IPS DF 4.7 (cell line): ENCODE results near the gene COA6.
"Not testable (repeated sequence)": the region's sequence is repeated elsewhere in the genome, so short reads cannot be mapped to it uniquely, and the experiment has no call there.

ENCODE experiments used
- DNase-seq: peaks from one replicate; pipeline ENCODE4 v3.0.0-alpha.2; 2013; ENCODE audit warnings: low spot score; ENCODE audit errors: extremely low read depth

The COA6 gene

DNA sequence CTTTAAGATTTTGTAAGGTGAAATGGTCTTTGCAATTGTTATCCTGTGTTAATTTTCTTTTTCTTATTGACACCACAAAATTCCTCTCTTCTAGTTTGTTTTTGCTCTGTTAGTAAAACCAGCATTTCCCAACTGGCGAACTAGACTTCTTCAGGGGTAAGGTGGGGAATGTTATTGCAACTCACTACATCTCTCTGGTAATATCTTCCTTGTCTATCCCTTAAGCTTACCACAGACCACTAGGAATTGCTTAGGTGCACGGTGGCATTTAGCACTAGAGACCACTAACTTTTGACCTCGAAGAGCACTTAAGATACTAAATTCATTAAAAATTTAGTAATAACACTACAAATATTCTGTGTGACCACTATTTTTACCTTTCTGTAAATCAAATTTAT is 4.2 kb upstream of the COA6 start:
- DNase-seq: no peak

DNA sequence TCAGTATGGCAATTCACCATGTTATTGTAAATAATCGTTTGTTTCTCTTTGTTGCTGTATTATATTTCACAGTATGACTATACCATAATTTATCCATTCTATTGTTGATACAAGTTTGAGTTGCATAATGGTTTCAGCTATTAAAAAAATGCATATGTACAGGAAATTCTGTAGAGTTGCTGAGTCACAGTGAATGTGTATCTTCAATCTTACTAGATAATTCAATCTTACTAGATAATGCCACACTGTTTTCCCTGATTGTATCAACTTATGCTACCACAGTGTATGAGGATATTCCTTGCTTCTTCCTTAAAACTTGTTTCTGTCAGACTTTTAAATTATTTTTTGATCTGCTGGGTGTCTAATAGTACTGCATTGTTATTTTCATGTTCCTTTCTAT is 3.5 kb upstream of the COA6 start:
- DNase-seq: no peak

DNA sequence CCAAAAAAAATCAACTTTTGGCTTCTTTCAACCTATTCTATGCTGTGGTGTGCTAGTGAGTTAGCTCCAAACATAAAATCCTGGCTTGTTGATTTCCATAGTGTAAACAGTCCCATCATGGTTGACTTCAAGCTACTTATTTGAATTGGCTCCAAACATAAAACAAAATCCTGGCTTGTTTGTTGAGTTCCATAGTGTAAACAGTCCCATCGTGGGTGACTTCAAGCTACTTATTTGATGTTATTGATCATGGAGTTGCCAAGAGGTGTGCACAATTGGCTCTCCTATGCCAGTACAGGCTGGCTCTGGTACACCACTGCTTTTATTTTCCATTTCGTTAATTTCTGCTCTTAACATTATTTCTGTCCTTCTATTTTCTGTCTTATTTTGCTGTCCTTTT is 1.8 kb upstream of the COA6 start:
- no peak for DNase-seq

DNA sequence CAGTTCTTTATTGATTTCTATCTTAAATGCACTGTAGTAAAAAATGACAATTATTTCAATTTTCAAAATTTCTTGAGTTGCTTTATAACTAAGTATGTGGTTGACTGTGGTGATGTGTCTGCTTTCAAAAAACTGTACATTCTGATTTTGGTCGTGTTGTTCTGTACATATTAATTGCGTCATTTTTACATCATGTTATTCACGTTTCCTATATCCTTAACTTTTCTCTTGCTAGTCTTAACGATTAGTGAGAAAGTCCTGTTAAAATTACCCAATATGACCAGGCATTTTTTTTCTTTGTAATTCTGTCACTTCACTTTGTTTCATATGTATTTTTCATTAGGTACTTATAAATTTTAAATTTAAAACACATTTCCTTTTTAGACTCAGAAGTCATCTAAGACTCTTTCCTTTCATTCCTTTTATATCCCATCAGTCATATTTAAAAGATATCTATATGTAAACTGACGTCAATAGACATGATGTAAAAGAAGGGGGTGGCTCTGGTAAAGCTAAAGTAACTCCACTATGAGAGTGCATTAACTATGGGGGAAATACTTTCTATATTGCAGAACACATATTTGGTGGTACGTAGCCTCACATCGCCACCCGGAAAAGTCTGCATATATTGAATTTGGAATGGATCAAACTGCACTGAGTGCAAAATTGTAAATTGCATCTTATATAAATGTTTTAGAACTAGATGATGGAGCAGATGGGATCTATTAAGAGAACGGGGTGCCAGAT is 1.1 kb upstream of the COA6 start:
- no peak for DNase-seq

DNA sequence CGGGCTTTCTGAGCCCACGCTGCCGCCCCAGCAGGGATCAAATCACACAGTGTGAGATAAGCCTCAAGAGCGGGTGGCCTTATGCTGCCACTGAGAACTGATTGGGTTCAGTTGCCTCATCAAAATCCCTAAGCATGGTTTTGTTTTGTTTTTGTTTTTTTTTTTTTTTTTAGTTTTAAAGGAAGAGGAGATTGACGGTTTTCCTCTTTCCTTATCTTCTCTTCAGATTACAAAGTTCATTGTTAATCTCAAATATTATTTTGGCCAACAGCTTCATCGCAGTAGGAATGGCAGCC is 651 bp downstream of the COA6 start:
- no peak for DNase-seq

DNA sequence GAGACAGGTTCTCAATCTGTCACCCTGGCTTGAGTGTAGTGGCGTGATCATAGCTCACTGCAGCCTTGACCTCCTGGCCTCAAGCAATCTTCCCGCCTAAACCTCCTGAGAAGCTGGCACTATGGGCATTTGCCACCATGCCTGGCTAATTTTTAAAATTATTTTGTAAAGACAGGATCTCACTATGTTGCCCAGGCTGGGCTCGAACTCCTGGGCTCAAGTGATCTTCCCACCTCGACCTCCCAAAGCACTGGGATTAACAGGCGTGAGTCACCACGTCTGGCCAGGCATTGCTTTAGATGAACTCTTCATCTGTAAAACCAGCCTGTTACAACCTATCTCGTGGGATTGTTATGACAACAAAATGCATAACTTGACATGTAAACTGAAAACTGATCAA is 2.4 kb downstream of the COA6 start:
- no peak for DNase-seq

DNA sequence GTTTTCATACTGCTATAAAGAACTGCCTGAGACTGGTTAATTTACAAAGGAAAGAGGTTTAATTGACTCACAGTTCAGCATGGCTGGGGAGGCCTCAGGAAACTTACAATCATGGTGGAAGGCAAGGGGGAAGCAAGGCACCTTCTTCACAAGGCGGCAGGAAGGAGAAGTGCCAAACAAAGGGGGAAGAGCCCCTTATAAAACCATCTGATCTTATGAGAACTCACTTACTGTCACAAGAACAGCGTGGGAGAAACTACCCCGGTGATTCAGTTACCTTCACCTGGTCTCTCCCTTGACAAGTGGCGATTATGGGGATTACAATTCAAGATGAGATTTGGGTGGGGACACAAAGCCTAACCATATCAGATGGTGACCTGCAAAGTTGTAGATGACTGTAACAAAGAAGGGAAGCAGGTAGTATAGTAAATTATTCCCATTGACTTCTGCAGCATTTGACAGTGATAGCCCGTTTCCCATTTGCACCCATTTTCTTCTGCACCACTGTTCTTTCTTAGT is 6.4 kb downstream of the COA6 start:
- DNase-seq: not testable (repeated sequence)

DNA sequence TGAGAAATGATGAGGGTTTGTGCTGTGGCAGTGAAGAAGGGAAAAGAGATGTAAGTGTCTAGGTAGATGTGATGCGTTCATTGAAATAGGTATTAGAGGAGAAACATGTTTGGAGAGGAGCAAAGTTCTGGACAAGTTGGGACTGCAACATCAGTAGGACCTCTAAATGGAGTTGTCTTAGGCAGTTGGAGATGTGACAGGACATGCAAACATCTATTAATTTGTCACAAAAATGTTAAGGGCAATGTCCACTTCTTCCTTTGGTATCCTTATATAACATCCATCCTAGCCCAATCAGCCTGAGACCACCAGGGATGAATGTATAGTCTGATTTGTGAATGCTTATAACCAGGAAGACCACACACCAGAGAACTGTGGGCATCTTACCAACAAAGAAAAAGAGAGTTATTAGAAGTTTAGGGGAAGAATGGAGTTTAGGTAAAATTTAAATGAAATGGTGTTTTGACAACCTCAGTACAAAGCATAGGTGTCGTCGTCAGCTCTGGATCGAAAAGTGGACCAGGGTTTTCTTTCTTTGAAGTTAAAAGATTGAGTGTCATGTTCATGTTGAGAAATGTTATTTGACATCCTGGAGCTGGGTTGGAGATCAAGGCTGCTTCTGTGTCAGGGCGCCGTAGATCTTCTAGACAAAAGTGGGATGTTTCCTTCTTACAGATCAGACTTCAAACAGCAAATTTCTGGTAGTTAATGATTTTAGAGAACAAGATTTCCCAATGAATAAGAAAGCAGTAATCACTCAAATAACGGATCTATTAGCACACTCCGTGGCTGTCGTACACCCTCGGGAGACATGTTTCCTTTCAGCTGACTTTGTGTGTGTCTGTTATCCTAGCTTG is 8.7 kb downstream of the COA6 start:
- no peak for DNase-seq

DNA sequence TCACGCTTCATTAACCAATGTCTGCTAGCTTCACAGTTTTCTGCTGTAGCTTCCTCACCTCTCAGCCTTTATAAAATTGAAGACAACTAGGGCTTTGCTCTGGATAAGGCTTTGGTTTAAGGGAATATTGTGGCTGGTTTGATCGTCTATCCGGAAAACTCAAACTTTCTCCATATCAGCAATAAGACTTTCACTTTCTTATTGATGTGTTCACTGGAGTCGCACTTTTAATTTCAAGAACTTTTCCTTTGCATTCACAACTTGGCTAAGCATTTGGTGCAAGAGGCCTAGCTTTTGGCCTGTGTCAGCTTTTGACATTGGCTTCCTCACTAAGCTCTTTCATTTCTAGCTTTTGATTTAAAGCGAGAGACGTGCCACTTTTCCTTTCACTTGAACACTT is 12.9 kb downstream of the COA6 start:
- no peak for DNase-seq

DNA sequence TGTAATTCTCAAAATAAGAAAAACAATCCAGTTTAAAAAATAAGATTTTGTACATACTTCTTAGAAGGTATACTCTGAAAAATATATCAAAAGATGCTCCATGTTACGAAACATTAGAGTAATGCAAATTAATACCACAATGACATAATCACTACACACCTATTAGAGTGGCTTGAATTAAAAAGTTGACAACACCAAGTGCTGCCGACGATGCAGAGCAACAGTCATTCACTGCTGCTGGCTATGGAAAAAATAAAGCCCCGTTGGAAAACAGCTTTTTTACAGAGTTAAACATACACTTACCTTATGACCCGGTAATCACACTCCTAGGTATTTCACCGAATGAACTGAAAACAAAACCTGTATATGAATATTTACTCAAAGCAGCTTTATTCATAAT is 14.8 kb downstream of the COA6 start:
- no peak for DNase-seq

DNA sequence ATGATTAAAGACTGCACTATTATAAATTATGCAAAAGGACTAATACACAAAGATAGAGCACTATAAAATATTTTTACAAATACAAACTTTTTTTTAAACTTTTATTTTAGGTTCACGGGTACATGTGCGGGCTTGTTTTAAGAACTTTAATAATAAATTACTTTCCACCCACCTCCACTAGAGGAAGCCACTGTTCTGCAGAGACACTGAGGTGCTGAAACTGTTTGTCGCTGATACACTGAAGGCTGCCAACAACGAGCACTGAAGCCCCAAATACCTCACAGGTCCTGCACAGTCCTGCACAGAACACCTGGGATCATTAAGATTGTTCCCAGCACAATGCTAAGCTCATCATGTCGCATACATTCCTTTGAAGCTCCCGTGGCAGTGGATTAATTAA is 19.9 kb downstream of the COA6 start:
- DNase-seq: no peak

DNA sequence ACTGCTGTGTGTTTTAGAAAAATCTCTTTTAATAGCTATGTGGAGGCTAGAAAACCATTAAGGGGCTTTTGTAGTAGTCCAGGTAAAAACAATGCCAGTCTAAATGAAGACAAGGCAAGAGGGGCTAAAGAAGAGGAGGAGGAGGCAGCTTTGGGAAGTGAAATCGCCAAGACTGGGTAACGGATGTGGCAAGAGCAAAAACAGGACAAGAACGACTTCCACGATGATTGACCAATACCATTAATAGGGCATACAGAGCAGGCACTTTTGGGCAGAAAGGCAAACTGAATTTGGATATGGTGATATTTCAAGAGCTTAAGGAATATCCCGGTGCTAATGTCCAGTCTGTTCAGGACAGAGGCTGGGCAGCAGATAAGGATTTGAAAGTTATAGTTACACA is 22.0 kb downstream of the COA6 start:
- DNase-seq: no peak

DNA sequence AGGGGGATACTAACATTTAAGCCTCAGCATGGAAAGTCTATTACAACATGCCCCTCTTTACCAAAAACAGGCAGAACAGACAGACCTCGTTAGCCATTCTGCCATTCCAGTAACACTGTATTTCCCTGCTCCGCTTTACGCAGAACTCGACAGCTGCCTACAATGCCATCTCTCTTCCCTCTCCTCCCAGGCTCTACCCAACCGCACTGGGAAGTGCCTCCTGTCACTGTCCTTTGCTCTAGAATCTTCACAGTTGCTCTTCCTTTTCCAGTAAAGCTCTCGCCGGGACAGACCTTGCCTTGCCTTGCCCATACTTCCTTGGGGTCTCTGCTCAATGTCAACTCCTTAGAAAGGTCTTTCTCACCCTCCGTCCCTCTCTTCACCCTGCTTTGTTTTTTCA is 22.8 kb downstream of the COA6 start:
- DNase-seq: no peak

DNA sequence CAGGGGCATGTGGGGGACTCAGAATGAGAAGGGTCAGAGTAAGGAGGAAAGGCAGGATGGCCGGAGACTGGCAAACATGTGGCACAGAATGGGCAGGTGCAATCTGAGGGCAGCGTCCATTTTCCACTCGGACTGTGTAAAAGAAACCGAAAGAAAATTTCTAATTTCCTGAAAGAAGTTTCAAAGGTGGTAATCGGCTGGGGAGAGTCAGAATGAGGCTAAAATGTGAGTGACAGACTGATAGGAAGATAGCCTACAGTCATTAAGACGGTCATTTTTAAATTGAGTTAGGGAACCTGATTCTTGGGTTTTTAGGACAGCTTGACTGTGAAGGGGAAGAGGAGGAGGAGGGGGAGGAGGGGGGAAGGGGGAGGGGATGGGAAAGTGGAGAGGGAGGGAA is 23.6 kb downstream of the COA6 start:
- DNase-seq: no peak

DNA sequence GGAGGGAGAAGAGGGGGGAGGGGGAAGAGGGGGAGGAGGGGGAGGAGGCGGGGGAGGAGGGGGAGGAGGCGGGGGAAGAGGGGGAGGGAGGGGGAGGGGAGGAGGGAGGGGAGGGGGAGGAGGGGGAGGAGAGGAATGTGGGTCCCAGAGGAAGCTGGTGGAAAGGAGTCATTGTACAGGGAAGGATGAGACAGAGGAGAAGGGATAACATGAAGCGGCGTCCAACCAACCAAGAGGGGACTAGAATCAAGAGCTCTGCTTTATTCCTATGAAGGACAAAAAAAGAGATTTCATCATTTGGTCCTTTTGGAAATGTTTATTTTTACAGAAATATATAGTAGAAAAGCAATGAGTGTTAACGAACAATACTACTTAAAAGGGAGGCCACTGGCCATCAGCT is 24.5 kb downstream of the COA6 start:
- no peak for DNase-seq

DNA sequence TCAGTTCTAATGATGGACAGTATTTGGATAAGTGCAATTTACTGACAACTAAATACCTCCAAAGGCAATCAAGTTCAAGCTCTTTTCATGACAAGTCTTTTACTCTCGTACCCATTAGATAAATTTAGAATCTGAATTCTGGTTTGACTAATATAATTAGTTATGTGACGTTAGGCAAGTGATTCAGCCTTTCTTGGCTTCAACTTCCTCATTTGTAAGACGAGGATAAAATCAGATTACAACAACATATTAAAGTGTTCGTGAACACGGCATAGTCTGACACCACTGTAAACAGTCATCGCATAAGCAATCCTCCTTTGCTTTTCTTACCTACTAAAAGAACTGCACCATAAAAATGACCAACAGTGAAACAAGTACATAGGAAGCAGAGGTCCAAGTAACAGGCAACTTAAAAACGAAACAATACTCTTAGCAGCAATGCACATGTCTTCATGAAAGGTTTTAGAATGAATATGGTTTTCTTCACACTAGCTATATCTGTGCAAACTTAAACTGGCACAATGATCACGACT is 25.7 kb downstream of the COA6 start:
- DNase-seq: no peak

DNA sequence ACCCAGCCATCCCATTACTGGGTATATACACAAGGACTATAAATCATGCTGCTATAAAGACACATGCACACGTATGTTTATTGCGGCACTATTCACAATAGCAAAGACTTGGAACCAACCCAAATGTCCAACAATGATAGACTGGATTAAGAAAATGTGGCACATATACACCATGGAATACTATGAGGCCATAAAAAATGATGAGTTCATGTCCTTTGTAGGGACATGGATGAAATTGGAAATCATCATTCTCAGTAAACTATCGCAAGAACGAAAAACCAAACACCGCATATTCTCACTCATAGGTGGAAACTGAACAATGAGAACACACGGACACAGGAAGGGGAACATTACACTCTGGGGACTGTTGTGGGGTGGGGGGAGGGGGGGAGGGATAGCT is 26.3 kb downstream of the COA6 start:
- DNase-seq: not testable (repeated sequence)

DNA sequence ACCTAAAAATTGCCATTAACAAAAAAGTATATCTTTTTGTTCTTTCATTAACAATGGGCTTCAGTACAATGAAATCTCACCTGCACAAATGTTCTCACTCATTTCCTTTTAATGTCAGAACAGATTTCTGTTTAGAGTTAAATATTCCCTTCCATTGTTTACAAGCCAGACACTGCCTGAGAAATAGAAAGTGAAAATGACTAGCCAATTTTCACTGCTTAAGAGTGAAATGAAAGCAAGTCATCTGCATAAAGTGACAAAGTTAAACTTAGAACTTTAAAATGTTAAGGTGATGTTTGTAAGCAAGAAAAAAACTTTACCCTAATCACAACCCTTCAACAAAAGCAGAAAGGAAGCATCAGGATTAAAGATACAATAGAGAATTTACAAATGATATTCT is 27.5 kb downstream of the COA6 start:
- no peak for DNase-seq

DNA sequence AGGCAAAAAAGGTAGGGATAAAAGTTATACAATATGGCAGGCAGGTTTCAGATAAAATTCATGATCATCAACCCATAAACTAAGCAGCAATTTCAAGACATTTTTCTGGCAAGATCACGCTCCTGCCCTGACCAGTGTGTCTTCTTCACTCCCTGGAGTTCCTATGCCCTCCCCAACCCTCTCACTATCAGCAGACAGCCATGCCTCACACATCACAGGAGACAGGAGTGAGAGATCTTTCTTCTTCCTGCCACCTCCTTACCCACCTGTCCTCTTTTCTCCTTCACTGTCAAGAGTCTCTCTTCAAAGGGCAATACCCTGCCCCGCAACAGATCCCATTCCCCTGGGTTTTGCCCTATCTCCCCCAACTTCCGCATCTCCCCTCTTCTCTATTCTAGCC is 28.4 kb downstream of the COA6 start:
- no peak for DNase-seq

DNA sequence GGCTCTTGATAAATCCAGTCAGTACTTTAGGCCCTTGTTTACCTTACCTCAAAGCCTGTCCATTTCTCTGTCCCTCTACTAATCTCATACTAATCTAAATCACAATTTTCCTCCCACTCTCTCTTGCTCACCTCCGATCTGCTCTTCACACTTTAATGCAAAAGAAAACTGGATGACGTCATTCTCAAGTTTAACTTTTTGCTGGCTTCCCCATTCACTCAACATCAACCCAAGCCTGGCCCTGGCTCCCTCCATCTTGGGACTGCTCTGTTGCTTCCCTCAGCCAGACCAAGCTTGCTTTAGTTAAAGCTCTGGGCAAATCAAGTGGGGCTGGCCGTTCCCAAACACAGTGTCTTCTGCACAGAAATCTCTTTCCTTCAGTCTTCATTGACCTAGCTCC is 29.7 kb downstream of the COA6 start:
- no peak for DNase-seq

DNA sequence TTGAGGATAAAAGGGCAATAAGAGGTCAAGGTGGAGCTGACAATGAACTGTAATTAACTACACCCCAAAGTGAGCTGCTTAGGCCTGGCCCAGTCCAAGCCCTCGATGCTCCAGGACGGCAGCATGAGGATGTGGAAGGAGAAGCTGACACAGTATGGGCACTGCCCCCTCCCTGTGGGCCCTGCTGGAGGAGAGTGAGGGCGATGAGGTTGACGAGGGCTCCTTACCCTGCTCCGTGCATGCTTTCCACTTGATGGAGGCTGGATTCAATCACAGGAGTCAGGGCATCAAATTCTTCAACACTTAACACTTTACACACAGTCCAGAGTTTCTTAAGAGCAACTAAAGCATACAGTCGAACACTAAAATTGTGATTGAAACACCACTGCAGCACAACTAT is 32.4 kb downstream of the COA6 start:
- no peak for DNase-seq

DNA sequence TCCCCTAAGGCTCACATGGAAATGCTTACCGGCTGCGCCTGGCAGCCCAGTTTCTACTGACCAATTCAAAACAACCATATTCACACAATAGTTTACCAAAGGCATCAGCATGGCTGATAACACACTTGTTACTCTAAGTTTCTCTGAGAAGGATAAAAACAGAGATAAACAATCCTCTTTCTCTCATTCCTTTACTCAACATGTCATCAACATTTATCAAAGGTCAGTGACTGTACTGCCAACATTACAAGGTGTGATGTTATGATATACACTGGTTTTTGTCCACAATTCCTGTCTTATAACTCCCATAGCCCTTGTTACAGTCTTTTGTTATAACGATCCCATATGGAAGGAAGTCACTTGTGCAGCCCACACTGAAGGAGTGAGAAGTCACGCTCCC is 33.6 kb downstream of the COA6 start:
- no peak for DNase-seq

DNA sequence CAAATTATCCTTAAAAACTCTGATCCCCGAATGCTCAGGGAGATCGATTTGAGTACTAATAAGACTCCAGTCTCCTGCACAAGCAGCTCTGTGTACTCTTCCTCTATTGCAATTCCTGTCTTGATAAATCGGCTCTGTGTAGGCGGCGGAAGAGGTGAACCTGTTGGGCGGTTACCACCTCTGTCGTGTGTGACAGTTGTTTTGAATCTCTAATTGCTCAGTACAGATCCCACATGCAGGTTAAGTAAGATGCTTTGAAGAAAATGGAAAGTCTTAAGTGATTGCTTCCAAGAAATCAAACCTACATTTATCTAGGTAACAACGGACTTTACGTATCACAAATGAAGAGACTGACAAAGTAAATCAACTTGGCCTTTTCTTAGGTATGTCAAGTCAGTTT is 35.5 kb downstream of the COA6 start:
- DNase-seq: no peak
